ENCODE data around the gene TMPRSS11D.

TMPRSS11D gene

GRCh38 chr4:67891645-67892044 lies 7.8 kb upstream of the TMPRSS11D start:
- in situ Hi-C loops (cut with MboI; ENCODE audit: low sequenced_read_pairs): no loop called here

DNA sequence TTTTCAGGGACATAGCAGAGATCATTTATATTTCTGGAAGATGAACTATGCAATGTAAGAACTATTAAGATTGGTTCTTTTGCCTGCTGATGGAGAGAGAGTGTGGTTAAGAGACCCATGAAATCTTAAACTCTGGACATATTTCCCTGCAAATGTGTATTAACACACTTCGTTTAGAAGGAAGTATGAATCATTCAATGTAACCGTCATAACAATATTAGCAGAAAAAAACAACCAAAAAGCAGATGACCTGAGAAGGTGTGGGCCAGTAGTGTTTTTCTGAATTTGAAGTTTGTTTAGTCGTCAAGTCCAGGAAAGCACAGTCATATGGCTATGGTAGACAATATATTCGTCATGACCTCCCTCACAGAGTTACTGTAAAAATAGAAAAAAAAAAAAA lies 2.5 kb upstream of the TMPRSS11D start:
- in situ Hi-C loops (cut with MboI; ENCODE audit: low sequenced_read_pairs): no loop called here

- in situ Hi-C loops (cut with MboI; ENCODE audit: low sequenced_read_pairs): no loop called here
Measured at GRCh38 chr4:67885762-67886161, 2.0 kb upstream of the TMPRSS11D start.

DNA sequence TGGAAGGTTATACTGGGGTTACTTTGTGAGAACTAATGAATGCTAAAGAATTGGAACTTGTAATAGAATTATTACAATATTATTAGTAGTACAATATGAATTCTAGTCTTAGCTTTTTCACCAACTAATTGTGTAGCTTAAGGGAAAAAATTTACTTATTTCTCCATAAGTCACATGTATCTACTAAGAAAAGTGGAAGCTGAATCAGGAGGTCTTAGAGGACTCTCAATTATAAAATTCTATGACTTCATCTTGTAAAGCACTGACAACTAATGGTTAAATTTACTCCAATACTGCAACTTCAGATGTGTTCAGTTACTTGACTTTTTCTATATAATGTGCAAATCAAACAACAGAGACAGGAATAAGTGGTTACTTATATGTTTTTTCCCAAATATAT lies 899 bp upstream of the TMPRSS11D start:
- in situ Hi-C loops (cut with MboI; ENCODE audit: low sequenced_read_pairs): no loop called here

GRCh38 chr4:67883458-67883857 lies 344 bp downstream of the TMPRSS11D start:
- in situ Hi-C loops (cut with MboI; ENCODE audit: low sequenced_read_pairs): no loop called here

- in situ Hi-C loops (cut with MboI; ENCODE audit: low sequenced_read_pairs): no loop called here
Measured at GRCh38 chr4:67880866-67881610, 2.8 kb downstream of the TMPRSS11D start.

DNA sequence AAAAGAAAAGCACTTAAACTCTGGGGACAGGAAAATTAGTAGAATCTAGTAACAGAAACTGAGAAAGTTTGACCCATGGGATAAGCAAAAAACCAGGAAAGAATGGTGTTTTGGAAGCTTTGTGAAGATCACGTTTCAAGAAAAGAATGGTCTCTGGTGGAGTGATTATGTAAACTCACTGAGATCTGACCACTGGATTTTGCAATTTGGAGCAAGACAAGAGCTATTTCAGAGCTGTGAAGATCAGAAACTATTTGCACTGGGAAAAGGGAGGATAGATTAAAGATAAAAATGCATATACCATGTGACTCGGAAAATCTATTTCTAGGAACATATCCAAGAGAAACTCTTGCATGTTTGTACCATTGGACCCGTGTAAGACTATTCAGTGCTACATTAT lies 4.3 kb downstream of the TMPRSS11D start:
- in situ Hi-C loops (cut with MboI; ENCODE audit: low sequenced_read_pairs): no loop called here

GRCh38 chr4:67877086-67877485 lies 6.7 kb downstream of the TMPRSS11D start:
- in situ Hi-C loops (cut with MboI; ENCODE audit: low sequenced_read_pairs): no loop called here

DNA sequence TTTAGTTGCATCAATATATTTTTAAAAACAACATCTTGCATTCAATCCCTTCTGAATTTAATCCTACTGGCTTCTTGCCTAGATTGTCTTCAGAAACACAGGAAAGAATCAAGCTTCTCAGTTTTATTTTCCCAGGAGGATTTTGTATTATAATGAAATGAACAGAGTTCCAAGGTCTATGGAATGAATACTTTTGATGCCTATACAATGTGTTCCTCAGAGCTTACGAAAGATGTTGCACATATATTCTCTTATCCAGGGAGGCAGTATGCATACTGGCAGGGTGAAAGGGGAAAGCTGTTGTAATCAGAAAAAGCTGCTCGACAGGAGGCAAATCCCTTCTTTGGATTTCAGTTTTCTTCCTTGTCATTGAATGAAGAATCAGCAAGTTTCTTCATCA lies 8.8 kb downstream of the TMPRSS11D start:
- in situ Hi-C loops (cut with MboI; ENCODE audit: low sequenced_read_pairs): no loop called here

DNA sequence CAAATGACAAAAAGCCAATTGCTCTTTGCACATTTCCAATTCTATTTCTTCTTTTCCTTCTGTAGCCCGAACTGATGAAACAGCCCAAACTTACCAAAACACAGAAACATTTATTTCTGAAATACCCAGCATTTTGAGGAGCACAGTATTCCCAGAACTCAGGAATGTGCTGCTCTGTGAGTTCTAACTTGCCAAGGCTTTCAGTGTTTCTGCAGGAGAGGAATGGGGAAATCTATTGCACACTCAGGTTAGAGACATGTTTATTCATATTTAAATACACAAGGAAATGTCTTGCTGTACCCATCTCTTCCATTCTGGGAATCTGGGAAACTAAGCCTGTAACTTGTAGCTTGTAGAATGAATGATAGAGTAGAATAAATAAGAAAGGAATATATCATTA lies 10.7 kb downstream of the TMPRSS11D start:
- in situ Hi-C loops (cut with MboI; ENCODE audit: low sequenced_read_pairs): no loop called here

GRCh38 chr4:67871867-67872266 lies 11.9 kb downstream of the TMPRSS11D start:
- in situ Hi-C loops (cut with MboI; ENCODE audit: low sequenced_read_pairs): no loop called here

DNA sequence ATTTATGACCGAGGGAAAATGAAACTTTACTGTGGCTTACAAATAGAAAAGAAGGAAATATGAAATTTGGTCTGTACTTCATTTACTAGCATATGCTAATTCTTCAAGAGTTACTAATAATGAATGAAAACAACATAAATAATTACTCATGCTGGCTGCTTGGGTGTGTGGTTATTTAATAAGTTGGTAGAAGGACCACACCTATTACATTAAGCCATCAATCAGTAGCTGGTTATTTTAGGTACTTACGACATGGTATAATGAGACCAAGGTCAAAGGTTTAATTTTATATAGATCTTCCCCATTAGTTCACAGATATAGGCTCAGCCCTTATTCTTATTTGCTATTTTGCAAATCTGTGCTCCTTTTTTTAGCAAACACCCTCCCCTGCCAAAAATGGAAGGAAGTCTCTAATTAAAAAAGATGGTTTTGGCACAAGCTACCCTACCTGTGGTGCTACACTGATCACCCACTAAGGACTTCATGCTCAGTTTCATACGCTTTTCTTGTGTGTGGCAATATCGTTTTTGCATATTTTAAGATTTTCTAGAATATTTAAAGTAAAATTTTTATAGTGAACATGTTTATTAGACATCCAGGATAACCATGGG lies 14.1 kb downstream of the TMPRSS11D start:
- in situ Hi-C loops (cut with MboI; ENCODE audit: low sequenced_read_pairs): no loop called here

- in situ Hi-C loops (cut with MboI; ENCODE audit: low sequenced_read_pairs): no loop called here
Measured at GRCh38 chr4:67861513-67861912, 22.3 kb downstream of the TMPRSS11D start.

- in situ Hi-C loops (cut with MboI; ENCODE audit: low sequenced_read_pairs): no loop called here
Measured at GRCh38 chr4:67853336-67853735, 30.5 kb downstream of the TMPRSS11D start.

DNA sequence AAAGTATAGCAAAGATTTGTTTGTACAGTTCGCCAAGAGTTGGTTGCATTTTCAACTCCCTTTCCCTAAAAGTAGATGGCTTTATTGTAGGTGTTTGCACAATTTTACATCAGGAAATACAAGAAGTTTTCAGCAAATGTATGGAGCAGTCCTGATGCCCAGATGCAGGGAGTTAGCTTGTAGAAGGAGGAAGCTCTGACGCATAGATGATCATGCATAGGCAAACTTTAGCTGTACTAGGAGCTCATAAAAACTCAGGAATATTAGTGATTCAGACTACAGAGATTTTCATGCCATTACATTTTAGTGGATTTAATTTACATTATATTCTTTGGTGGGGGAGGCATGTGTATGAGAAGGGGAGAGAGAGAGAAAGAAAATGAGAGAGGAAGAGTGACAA lies 62.9 kb downstream of the TMPRSS11D start:
- in situ Hi-C loops (cut with MboI; ENCODE audit: low sequenced_read_pairs): no loop called here

DNA sequence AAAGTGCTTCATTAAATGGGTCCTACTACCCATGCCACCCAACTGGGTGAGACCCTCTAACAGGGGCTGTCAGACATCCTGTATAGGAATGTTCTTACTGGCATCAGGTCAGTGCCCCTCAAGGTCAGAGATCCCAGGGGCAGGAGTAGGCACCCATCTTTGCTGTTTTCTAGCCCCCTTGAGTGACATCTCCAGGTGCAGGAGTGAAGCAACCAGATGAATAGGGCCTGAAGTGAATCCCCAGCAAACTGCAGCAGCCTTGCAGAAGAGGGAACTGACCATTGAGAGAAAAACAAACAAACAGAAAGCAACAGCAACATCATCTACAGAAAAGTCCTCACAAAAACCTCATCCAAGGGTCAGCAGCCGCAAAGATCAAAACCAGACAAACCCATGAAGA lies 73.8 kb downstream of the TMPRSS11D start:
- in situ Hi-C loops (cut with MboI; ENCODE audit: low sequenced_read_pairs): no loop called here

DNA sequence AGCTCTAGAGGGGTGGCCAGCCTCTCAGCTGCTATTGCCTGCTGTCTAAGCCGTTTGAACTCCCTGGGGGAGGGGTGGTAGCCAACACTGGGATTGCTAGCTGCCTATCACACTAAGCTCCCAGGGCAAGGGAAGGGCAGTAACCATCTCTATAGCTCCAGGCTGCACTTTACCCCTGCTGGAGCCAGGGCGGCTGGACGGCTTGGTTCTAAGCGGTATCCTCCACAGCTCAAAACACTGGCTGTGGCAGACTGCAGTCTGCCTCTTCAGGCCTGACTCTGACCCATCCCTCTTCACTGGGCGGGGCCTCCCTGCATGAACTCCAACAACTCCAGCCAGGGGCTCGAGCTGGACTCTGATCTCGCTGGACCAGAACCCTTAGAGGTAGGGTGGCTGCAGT lies 74.3 kb downstream of the TMPRSS11D start:
- in situ Hi-C loops (cut with MboI; ENCODE audit: low sequenced_read_pairs): no loop called here

GRCh38 chr4:67796810-67797209 lies 87.0 kb downstream of the TMPRSS11D start:
- in situ Hi-C loops (cut with MboI; ENCODE audit: low sequenced_read_pairs): no loop called here

GRCh38 chr4:67790721-67791120 lies 93.1 kb downstream of the TMPRSS11D start:
- in situ Hi-C loops (cut with MboI; ENCODE audit: low sequenced_read_pairs): no loop called here

- in situ Hi-C loops (cut with MboI; ENCODE audit: low sequenced_read_pairs): no loop called here
Measured at GRCh38 chr4:67787311-67787710, 96.5 kb downstream of the TMPRSS11D start.

DNA sequence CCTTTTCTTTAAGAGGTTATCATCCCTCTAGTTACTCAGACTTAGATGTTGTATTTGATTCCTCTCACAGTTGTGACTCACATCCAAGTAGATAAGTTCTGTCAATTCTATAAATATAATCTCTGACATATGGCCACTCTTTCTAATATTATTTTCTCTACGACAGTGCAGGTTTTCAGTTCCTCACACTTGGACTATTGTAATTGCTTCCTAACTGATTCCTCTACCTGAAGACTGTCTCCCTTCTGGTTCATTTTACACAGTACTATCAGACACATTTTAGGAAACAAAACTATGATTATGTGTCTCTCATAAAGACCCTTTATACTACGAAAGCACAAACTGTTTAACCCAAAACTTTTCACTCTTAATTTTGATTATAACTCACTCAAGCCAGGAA lies 98.3 kb downstream of the TMPRSS11D start:
- in situ Hi-C loops (cut with MboI; ENCODE audit: low sequenced_read_pairs): no loop called here

- in situ Hi-C loops (cut with MboI; ENCODE audit: low sequenced_read_pairs): no loop called here
Measured at GRCh38 chr4:67779631-67780030, 104.2 kb downstream of the TMPRSS11D start.

- in situ Hi-C loops (cut with MboI; ENCODE audit: low sequenced_read_pairs): no loop called here
Measured at GRCh38 chr4:67776746-67777145, 107.1 kb downstream of the TMPRSS11D start.

All from HL-60/S4 treated with retinoic acid at 250 ng/mL for 4 days and 3 days (cell line).